Mesothelial cell of epicardium (in vitro differentiated cells): ENCODE data around the gene PANK1. TPM values are rescaled to one million over a fixed set of nuclear protein-coding genes. Genes with fewer than 3 reads are reported as not detected.
"Not testable (repeated sequence)": the region's sequence is repeated elsewhere in the genome, so short reads cannot be mapped to it uniquely, and the experiment has no call there.

Source experiments
- DNase-seq, 2 experiments: peaks; one replicate each; pipeline ENCODE4 v3.0.0; 2021; ENCODE audit warnings: low spot score in 2 of 2; ENCODE audit not compliant: unreplicated experiment in 2 of 2
- H3K27ac Mint-ChIP-seq: 2 replicates; pipeline ENCODE4 v1.8.0; 2021; ENCODE audit warnings: mixed read lengths
- H3K27me3 Mint-ChIP-seq: 2 replicates; pipeline ENCODE4 v1.8.0; 2021; ENCODE audit warnings: low read depth, mixed read lengths
- H3K36me3 Mint-ChIP-seq: 2 replicates; pipeline ENCODE4 v1.8.0; 2021; ENCODE audit warnings: mixed read lengths
- H3K4me1 Mint-ChIP-seq: 2 replicates; pipeline ENCODE4 v1.8.0; 2021; ENCODE audit warnings: mixed read lengths
- H3K4me3 Mint-ChIP-seq: 2 replicates; pipeline ENCODE4 v1.8.0; 2021; ENCODE audit warnings: mild to moderate bottlenecking, moderate library complexity, mixed read lengths
- H3K9me3 Mint-ChIP-seq: 2 replicates; pipeline ENCODE4 v1.8.0; 2021; ENCODE audit warnings: mixed read lengths
- CTCF ChIP-seq: fragments of 200-600 bp; sonication (generic); IDR thresholded peaks from one replicate; pipeline ENCODE4 v1.5.0; 2021; ENCODE audit warnings: antibody characterized with exemption; ENCODE audit not compliant: unreplicated experiment
- total RNA-seq: library from RNA; stranded (reverse); gene quantifications from 3 replicates; pipeline ENCODE4 v1.2.1, GENCODE V29; 2021

PANK1 gene
- total RNA-seq, 1 donor from 2014 or later, result 27.2 TPM

- no peaks in the 10 kb centered on the region for H3K27me3 Mint-ChIP-seq
- no peak overlapping the region for H3K27ac Mint-ChIP-seq
- peaks cover 7% of the 10 kb centered on the region for H3K4me1 Mint-ChIP-seq
- TF ChIP-seq CTCF, result no peak
- no peak overlapping the region for H3K4me3 Mint-ChIP-seq
- no peaks in the 10 kb centered on the region for H3K36me3 Mint-ChIP-seq
- H3K9me3 Mint-ChIP-seq, result peaks cover 18% of the 10 kb centered on the region
- DNase-seq, result no peak
Measured at GRCh38 chr10:89548673-89549072, 96.4 kb downstream of the PANK1 start.

GRCh38 chr10:89547853-89548513, 97.1 kb downstream of the PANK1 start:
- H3K27me3 Mint-ChIP-seq, result no peaks in the 10 kb centered on the region
- no peaks in the 10 kb centered on the region for H3K36me3 Mint-ChIP-seq
- peaks cover 18% of the 10 kb centered on the region for H3K9me3 Mint-ChIP-seq
- no peak overlapping the region for H3K27ac Mint-ChIP-seq
- H3K4me1 Mint-ChIP-seq, result peaks cover 7% of the 10 kb centered on the region
- TF ChIP-seq CTCF, result no peak
- DNase-seq, result no peak
- H3K4me3 Mint-ChIP-seq, result no peak overlapping the region

- DNase-seq, H3K4me3 Mint-ChIP-seq, H3K27me3 Mint-ChIP-seq, H3K27ac Mint-ChIP-seq, H3K36me3 Mint-ChIP-seq, H3K4me1 Mint-ChIP-seq: not testable (repeated sequence)
- H3K9me3 Mint-ChIP-seq, result peaks cover 22% of the 10 kb centered on the region
Measured at GRCh38 chr10:89546651-89547050, 98.4 kb downstream of the PANK1 start.

GRCh38 chr10:89543841-89544240, 101.2 kb downstream of the PANK1 start:
- DNase-seq, result no peak
- TF ChIP-seq CTCF, result no peak
- no peaks in the 10 kb centered on the region for H3K36me3 Mint-ChIP-seq
- H3K4me1 Mint-ChIP-seq, result peaks cover 7% of the 10 kb centered on the region
- H3K4me3 Mint-ChIP-seq, result no peak overlapping the region
- H3K27me3 Mint-ChIP-seq, result no peaks in the 10 kb centered on the region
- peaks cover 19% of the 10 kb centered on the region for H3K9me3 Mint-ChIP-seq
- no peak overlapping the region for H3K27ac Mint-ChIP-seq

GRCh38 chr10:89540420-89540949, 104.6 kb downstream of the PANK1 start:
- H3K9me3 Mint-ChIP-seq, result peaks cover 10% of the 10 kb centered on the region
- H3K27ac Mint-ChIP-seq, result no peak overlapping the region
- H3K27me3 Mint-ChIP-seq, result peaks cover 7% of the 10 kb centered on the region
- no peak for DNase-seq
- TF ChIP-seq CTCF, result no peak
- no peak overlapping the region for H3K4me3 Mint-ChIP-seq
- H3K4me1 Mint-ChIP-seq, result peaks cover 11% of the 10 kb centered on the region
- H3K36me3 Mint-ChIP-seq, result no peaks in the 10 kb centered on the region

GRCh38 chr10:89537364-89537763, 107.7 kb downstream of the PANK1 start:
- DNase-seq, result no peak
- TF ChIP-seq CTCF, result no peak
- H3K27ac Mint-ChIP-seq, result no peak overlapping the region
- H3K27me3 Mint-ChIP-seq, result peaks cover 31% of the 10 kb centered on the region
- H3K9me3 Mint-ChIP-seq, result no peaks in the 10 kb centered on the region
- H3K4me3 Mint-ChIP-seq, result no peak overlapping the region
- H3K4me1 Mint-ChIP-seq, result peaks cover 27% of the 10 kb centered on the region
- no peaks in the 10 kb centered on the region for H3K36me3 Mint-ChIP-seq
